ENCODE data around the gene UBQLN4.
A peak's percentile ranks its signal among the peaks of the same experiment; 100 is the strongest.

Gene UBQLN4

GRCh38 chr1:156089704-156090103, 36.1 kb upstream of the UBQLN4 start:
- H4K20me1 ChIP-seq (ENCODE audit: insufficient read depth, low read length, poor library complexity, severe bottlenecking): no peaks in the 10 kb centered on the region
- H3K79me2 ChIP-seq (ENCODE audit: insufficient read depth, low read length): no peaks in the 10 kb centered on the region
- no peaks in the 10 kb centered on the region for H3F3A ChIP-seq (ENCODE audit: low read depth)
- no peaks in the 10 kb centered on the region for H3K36me3 ChIP-seq (ENCODE audit: insufficient read depth, low read length)
- no peaks in the 10 kb centered on the region for H3K9me3 ChIP-seq (ENCODE audit: insufficient read depth, low read depth, low read length)
- no peak for TF ChIP-seq EZH2phosphoT487 (IDR thresholded peaks at IDR 0.05; ENCODE audit: borderline replicate concordance)
- TF ChIP-seq CTCF (conservative IDR thresholded peaks at IDR 0.05; ENCODE audit: low read length): no peak
- no peak overlapping the region for H3K4me2 ChIP-seq (ENCODE audit: low read depth, low read length, poor library complexity, severe bottlenecking)
- no peak overlapping the region for H3K4me3 ChIP-seq (ENCODE audit: low read length, poor library complexity, severe bottlenecking)
- no peaks in the 10 kb centered on the region for H3K27me3 ChIP-seq (ENCODE audit: insufficient read depth, low read length, poor library complexity, severe bottlenecking)
- H3K9ac ChIP-seq (ENCODE audit: low read depth, low read length, poor library complexity, severe bottlenecking): no peak overlapping the region
- no peak overlapping the region for H2AFZ ChIP-seq (ENCODE audit: low read length)
- H3K4me1 ChIP-seq (ENCODE audit: insufficient read depth, low read length, poor library complexity, severe bottlenecking): peaks cover 6% of the 10 kb centered on the region
- no peaks in the 10 kb centered on the region for H3K9me2 ChIP-seq (replicated peaks; ENCODE audit: low read depth, low read length)

DNA sequence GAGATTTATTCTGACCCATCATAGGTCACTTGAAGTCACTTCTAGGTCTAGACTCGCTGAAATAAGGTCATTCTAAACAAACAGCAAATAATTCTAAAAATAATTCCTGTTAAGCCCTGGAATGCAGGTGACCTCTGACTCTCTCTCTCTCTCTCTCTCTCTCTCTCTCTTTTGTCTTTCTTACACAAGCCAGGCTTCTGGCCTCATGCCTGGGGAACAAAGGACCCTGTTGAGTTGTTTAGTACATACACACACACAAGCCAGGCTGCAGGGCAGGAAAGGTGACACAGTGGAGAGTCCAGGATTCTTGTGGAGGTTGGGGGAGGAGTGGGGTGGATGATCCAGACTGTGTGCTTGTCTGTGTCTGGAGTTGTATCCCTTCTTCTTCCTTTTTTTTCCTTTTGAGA, 32.7 kb upstream of the UBQLN4 start:
- no peaks in the 10 kb centered on the region for H3K36me3 ChIP-seq (ENCODE audit: insufficient read depth, low read length)
- no peaks in the 10 kb centered on the region for H3F3A ChIP-seq (ENCODE audit: low read depth)
- peaks cover 10% of the 10 kb centered on the region for H3K4me1 ChIP-seq (ENCODE audit: insufficient read depth, low read length, poor library complexity, severe bottlenecking)
- no peak overlapping the region for H2AFZ ChIP-seq (ENCODE audit: low read length)
- TF ChIP-seq EZH2phosphoT487 (IDR thresholded peaks at IDR 0.05; ENCODE audit: borderline replicate concordance): no peak
- no peak for TF ChIP-seq CTCF (conservative IDR thresholded peaks at IDR 0.05; ENCODE audit: low read length)
- H3K79me2 ChIP-seq (ENCODE audit: insufficient read depth, low read length): peaks cover 10% of the 10 kb centered on the region
- H3K9ac ChIP-seq (ENCODE audit: low read depth, low read length, poor library complexity, severe bottlenecking): no peak overlapping the region
- no peaks in the 10 kb centered on the region for H3K9me3 ChIP-seq (ENCODE audit: insufficient read depth, low read depth, low read length)
- peaks cover 1% of the 10 kb centered on the region for H4K20me1 ChIP-seq (ENCODE audit: insufficient read depth, low read length, poor library complexity, severe bottlenecking)
- H3K27me3 ChIP-seq (ENCODE audit: insufficient read depth, low read length, poor library complexity, severe bottlenecking): no peaks in the 10 kb centered on the region
- H3K9me2 ChIP-seq (replicated peaks; ENCODE audit: low read depth, low read length): no peaks in the 10 kb centered on the region
- H3K4me3 ChIP-seq (ENCODE audit: low read length, poor library complexity, severe bottlenecking): no peak overlapping the region
- H3K4me2 ChIP-seq (ENCODE audit: low read depth, low read length, poor library complexity, severe bottlenecking): no peak overlapping the region

DNA sequence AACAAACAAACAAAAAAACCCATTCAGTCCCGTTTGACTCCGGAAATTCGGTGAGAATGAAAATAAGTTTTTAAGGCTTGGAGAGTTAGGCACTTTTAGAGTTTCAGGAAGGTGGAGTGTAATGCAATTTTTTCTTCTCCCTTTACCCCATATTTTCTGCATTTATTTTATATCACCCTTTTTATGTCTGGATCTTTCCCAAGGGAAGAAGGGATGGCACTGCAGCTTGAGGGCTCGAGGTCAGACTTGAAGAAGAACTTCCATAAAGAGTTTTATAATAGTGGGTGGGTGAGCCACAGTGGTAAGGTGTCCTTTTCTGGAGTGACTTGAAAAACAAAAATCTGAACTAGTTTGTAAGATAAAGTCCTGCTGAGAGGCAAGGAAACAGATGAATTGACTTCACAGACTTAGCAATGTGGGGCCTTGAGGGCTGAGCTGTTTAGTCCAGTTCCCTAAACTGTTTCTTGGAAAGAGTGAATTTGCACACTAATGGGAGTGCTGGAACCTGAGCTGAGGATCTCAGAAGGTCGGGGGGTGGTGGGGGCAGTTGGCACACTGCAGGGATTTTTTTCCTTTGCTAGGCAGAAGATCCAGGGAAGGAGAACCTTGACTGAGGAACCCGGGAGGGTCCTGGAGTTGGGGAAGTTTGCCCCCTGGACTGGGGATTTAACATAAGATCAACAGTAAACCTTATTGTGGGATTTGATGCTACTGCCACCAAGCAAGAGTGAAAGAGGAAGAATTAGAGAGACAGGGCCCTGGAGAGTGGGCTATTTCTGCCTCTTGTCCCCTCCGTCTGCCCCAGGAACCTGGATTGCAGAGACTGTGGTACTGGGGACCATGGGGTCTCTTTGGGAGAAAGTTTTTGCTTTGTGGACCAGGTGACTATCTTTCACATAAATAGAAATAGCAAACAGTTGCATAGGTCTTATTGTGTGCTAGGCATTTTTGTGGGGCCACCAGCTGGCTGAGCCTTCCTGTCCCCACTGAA, 30.5 kb upstream of the UBQLN4 start:
- Histone ChIP-seq H3K9me2 (replicated peaks; ENCODE audit: low read depth, low read length) (no peaks in the 10 kb centered on the region), H3K4me2 (ENCODE audit: low read depth, low read length, poor library complexity, severe bottlenecking) (peak overlapping the region; percentile 94), H3F3A (ENCODE audit: low read depth) (no peaks in the 10 kb centered on the region), H3K36me3 (ENCODE audit: insufficient read depth, low read length) (no peaks in the 10 kb centered on the region), H3K27me3 (ENCODE audit: insufficient read depth, low read length, poor library complexity, severe bottlenecking) (no peaks in the 10 kb centered on the region), H3K9me3 (ENCODE audit: insufficient read depth, low read depth, low read length) (no peaks in the 10 kb centered on the region), H3K4me3 (ENCODE audit: low read length, poor library complexity, severe bottlenecking) (peak overlapping the region; percentile 94), H3K79me2 (ENCODE audit: insufficient read depth, low read length) (peaks cover 30% of the 10 kb centered on the region), H3K4me1 (ENCODE audit: insufficient read depth, low read length, poor library complexity, severe bottlenecking) (peaks cover 26% of the 10 kb centered on the region), H3K9ac (ENCODE audit: low read depth, low read length, poor library complexity, severe bottlenecking) (no peak overlapping the region), H2AFZ (ENCODE audit: low read length) (no peak overlapping the region), H4K20me1 (ENCODE audit: insufficient read depth, low read length, poor library complexity, severe bottlenecking) (peaks cover 21% of the 10 kb centered on the region)
- TF ChIP-seq CTCF (conservative IDR thresholded peaks at IDR 0.05; ENCODE audit: low read length) (no peak), EZH2phosphoT487 (IDR thresholded peaks at IDR 0.05; ENCODE audit: borderline replicate concordance) (no peak)
